HCT116 (cell line): ENCODE measurements around the gene PODNL1. TPM values are rescaled to one million over a fixed set of nuclear protein-coding genes. Genes with fewer than 3 reads are reported as not detected.

ENCODE experiments used
- ATAC-seq: fragments of 200-7000 bp; cut with Tn5 transposase; 2 replicates; pipeline ENCODE4 v1.9.1; 2020; ENCODE audit warnings: mild to moderate bottlenecking, moderate library complexity
- BruUV-seq: library from RNA; stranded (reverse); fragments of 400-500 nt; replicated peaks from 2 replicates; lab custom pipeline; 2021; lab: Mats Ljungman, UMichigan
- CTCF ChIA-PET: fragments of 300-600 bp; sonication (Branson Sonifier 250); formaldehyde crosslinking; loops from one replicate; lab custom pipeline; 2021; ENCODE audit warnings: antibody characterized with exemption; lab: Charles Lee
- POLR2A ChIA-PET: fragments of 300-600, 350-600 bp; sonication (Branson Sonifier 250); formaldehyde crosslinking; loops from one replicate; lab custom pipeline; 2021; ENCODE audit warnings: antibody characterized with exemption; lab: Charles Lee
- RAD21 ChIA-PET, 2 experiments: fragments of 300-600 bp; sonication (Branson Sonifier 250); formaldehyde crosslinking; loops; one replicate each; lab custom pipeline; 2023; ENCODE audit warnings: low total read pairs in 2 of 2; ENCODE audit not compliant: uncharacterized antibody in 2 of 2, unreplicated experiment in 2 of 2, low non-redundant PET in 1 of 2; lab: Charles Lee
- DNase-seq: peaks from one replicate; pipeline ENCODE4 v3.0.0-alpha.2; 2010; ENCODE audit warnings: low read depth, low spot score
- H2AFZ ChIP-seq: fragments of 200-600 bp; shearing (Covaris generic), sonication (generic); 2 replicates; pipeline ENCODE4 v1.6.1; 2017; ENCODE audit warnings: low read depth, mixed run types, mixed read lengths, antibody characterized with exemption, low read length; ENCODE audit not compliant: poor library complexity, severe bottlenecking
- H3K27ac ChIP-seq: 2 replicates; pipeline ENCODE4 v1.5.1; 2012; ENCODE audit warnings: low read depth, low read length
- H3K27me3 ChIP-seq: fragments of 200-600 bp; sonication (generic); 2 replicates; pipeline ENCODE4 v1.6.1; 2016; ENCODE audit warnings: mixed run types, low read length, mixed read lengths; ENCODE audit not compliant: insufficient read depth
- H3K36me3 ChIP-seq, 2 experiments: fragments of 200-500 bp in 1 of 2; fragments of 200-600 bp in 1 of 2; sonication (Bioruptor generic) in 1 of 2; sonication (generic) in 1 of 2; 2 replicates each; pipeline versions ENCODE4 v1.5.1 to v1.6.1; 2014 to 2016; ENCODE audit warnings: low read length in 2 of 2, inconsistent platforms in 1 of 2, mixed read lengths in 1 of 2, mixed run types in 1 of 2; ENCODE audit not compliant: insufficient read depth in 2 of 2, control insufficient read depth in 1 of 2
- H3K4me1 ChIP-seq, 2 experiments: fragments of 200-600 bp in 1 of 2; sonication (generic) in 1 of 2; 2 replicates each; pipeline versions ENCODE4 v1.5.1 to v1.6.1; 2012 to 2017; ENCODE audit warnings: low read length in 2 of 2, inconsistent platforms in 1 of 2, mild to moderate bottlenecking in 1 of 2, mixed read lengths in 1 of 2, mixed run types in 1 of 2, moderate library complexity in 1 of 2; ENCODE audit not compliant: insufficient read depth in 2 of 2, control insufficient read depth in 1 of 2
- H3K4me2 ChIP-seq: fragments of 200-600 bp; sonication (generic); 2 replicates; pipeline ENCODE4 v1.6.1; 2017; ENCODE audit warnings: mixed run types, low read length, mixed read lengths
- H3K4me3 ChIP-seq, 2 experiments: fragments of 200-600 bp in 1 of 2; sonication (generic) in 1 of 2; replicated peaks in 1 of 2; 2 replicates each; pipeline ENCODE4 v1.5.1; 2011 to 2016; ENCODE audit warnings: low read length in 2 of 2, control low read depth in 1 of 2, low read depth in 1 of 2, mild to moderate bottlenecking in 1 of 2, mixed read lengths in 1 of 2, mixed run types in 1 of 2
- H3K79me2 ChIP-seq: fragments of 200-600 bp; sonication (generic); 2 replicates; pipeline ENCODE4 v1.6.1; 2017; ENCODE audit warnings: mild to moderate bottlenecking, mixed run types, low read length, moderate library complexity, mixed read lengths; ENCODE audit not compliant: insufficient read depth
- H3K9ac ChIP-seq: fragments of 200-600 bp; sonication (generic); 2 replicates; pipeline ENCODE4 v1.6.1; 2016; ENCODE audit warnings: low read length, mixed read lengths
- H3K9me2 ChIP-seq: fragments of 200-600 bp; sonication (generic), shearing (Covaris generic); 2 replicates; pipeline ENCODE4 v1.6.1; 2017; ENCODE audit warnings: mixed run types, mild to moderate bottlenecking, moderate library complexity; ENCODE audit not compliant: insufficient read depth
- H3K9me3 ChIP-seq, 2 experiments: fragments of 200-500 bp in 1 of 2; fragments of 200-600 bp in 1 of 2; sonication (Bioruptor generic) in 1 of 2; sonication (generic) in 1 of 2; 2 replicates each; pipeline ENCODE4 v1.6.1; 2014 to 2017; ENCODE audit warnings: low read length in 2 of 2, mixed read lengths in 2 of 2, inconsistent platforms in 1 of 2, low read depth in 1 of 2, mild to moderate bottlenecking in 1 of 2, mixed run types in 1 of 2, moderate library complexity in 1 of 2; ENCODE audit not compliant: control insufficient read depth in 1 of 2, insufficient read depth in 1 of 2
- H4K20me1 ChIP-seq: fragments of 200-600 bp; sonication (generic), shearing (Covaris generic); 2 replicates; pipeline ENCODE4 v1.6.1; 2017; ENCODE audit warnings: mixed run types, mild to moderate bottlenecking, moderate library complexity; ENCODE audit not compliant: insufficient read depth
- ATF3 ChIP-seq: IDR thresholded peaks from 2 replicates; pipeline ENCODE4 v1.6.1; 2012
- CBX3 ChIP-seq: IDR thresholded peaks from 2 replicates; pipeline ENCODE4 v1.6.1; 2012; ENCODE audit warnings: low read depth
- CTCF ChIP-seq, 3 experiments: fragments of 200-600 bp in 1 of 3; sonication (generic) in 1 of 3; IDR thresholded peaks in 2 of 3; conservative IDR thresholded peaks in 1 of 3; 2 replicates each; pipeline ENCODE4 v1.5.1; 2012 to 2017; ENCODE audit warnings: low read depth in 2 of 3, low read length in 2 of 3, antibody characterized with exemption in 1 of 3, borderline replicate concordance in 1 of 3, control low read depth in 1 of 3, mild to moderate bottlenecking in 1 of 3, mixed read lengths in 1 of 3, mixed run types in 1 of 3, moderate library complexity in 1 of 3; ENCODE audit not compliant: insufficient read depth in 1 of 3
- EZH2 ChIP-seq: fragments of 200-600 bp; sonication (generic); IDR thresholded peaks from 2 replicates; pipeline ENCODE4 v1.6.1; 2017; ENCODE audit warnings: antibody characterized with exemption, mixed run types
- JUND ChIP-seq: IDR thresholded peaks from 2 replicates; pipeline ENCODE4 v1.6.1; 2012
- MAX ChIP-seq: IDR thresholded peaks from 2 replicates; pipeline ENCODE4 v1.6.1; 2012
- POLR2A ChIP-seq: IDR thresholded peaks from 2 replicates; pipeline ENCODE4 v1.7.0; 2011; ENCODE audit warnings: borderline replicate concordance; ENCODE audit not compliant: insufficient read depth, insufficient read length; ENCODE audit errors: extremely low read depth
- POLR2AphosphoS5 ChIP-seq: IDR thresholded peaks from 2 replicates; pipeline ENCODE4 v1.6.1; 2011; ENCODE audit warnings: mild to moderate bottlenecking, low read depth, low read length, moderate library complexity
- RAD21 ChIP-seq: IDR thresholded peaks from 2 replicates; pipeline ENCODE4 v1.6.1; 2012; ENCODE audit warnings: low read depth, mild to moderate bottlenecking
- REST ChIP-seq: IDR thresholded peaks from 2 replicates; pipeline ENCODE4 v1.6.1; 2012; ENCODE audit warnings: low read depth
- SIN3A ChIP-seq: IDR thresholded peaks from 2 replicates; pipeline ENCODE4 v1.6.1; 2012; ENCODE audit warnings: low read depth
- SRF ChIP-seq: IDR thresholded peaks from 2 replicates; pipeline ENCODE4 v1.6.1; 2012; ENCODE audit warnings: low read depth
- TCF7L2 ChIP-seq: IDR thresholded peaks from 2 replicates; pipeline ENCODE4 v1.7.0; 2011; ENCODE audit warnings: borderline replicate concordance, inconsistent platforms; ENCODE audit not compliant: insufficient read depth, insufficient read length; ENCODE audit errors: extremely low read depth
- YY1 ChIP-seq: IDR thresholded peaks from 2 replicates; pipeline ENCODE4 v1.6.1; 2011; ENCODE audit warnings: low read length, low read depth, moderate library complexity, mild to moderate bottlenecking; ENCODE audit not compliant: insufficient replicate concordance; ENCODE audit errors: extremely low read depth
- ZNF274 ChIP-seq: fragments of 200-500 bp; sonication (Bioruptor generic); IDR thresholded peaks from 2 replicates; pipeline ENCODE4 v1.6.1; 2014; ENCODE audit warnings: mild to moderate bottlenecking, low read depth, low read length, inconsistent platforms
- intact Hi-C: fragments of 100-400 bp; cut with micrococcal nuclease; formaldehyde crosslinking; loops from 2 replicates; pipeline ENCODE4 v1.10.0; 2022
- total RNA-seq: library from RNA; stranded (reverse); gene quantifications from one replicate; pipeline ENCODE4 v1.2.1, GENCODE V29; 2021; ENCODE audit not compliant: unreplicated experiment

PODNL1 gene
- total RNA-seq, 1 experiment from 2014 or later, result 0.71 TPM

GRCh38 chr19:13906910-13907309 is 31.3 kb downstream of the PODNL1 start:
- intact Hi-C loops, result loop anchor here (1.0 kb wide), 1 partner anchor 166 kb away; no protein-coding TSS in a partner anchor
- BruUV-seq, result TSS peak; percentile 74
- ChIA-PET CTCF (no interaction called here), POLR2A (interaction anchor here (1.0 kb wide), 1 partner anchor 10 kb away, joined by 3 read pairs; no protein-coding TSS in a partner anchor), RAD21 (interaction anchor here in 1 of 2 experiments (1.2 kb wide), 1 partner anchor 10 kb away, joined by 3 read pairs; no protein-coding TSS in a partner anchor)
- no peak for TF ChIP-seq TCF7L2
- TF ChIP-seq JUND, result no peak
- TF ChIP-seq POLR2A, result no peak
- no peak for TF ChIP-seq REST
- TF ChIP-seq CBX3, result no peak
- TF ChIP-seq CTCF (IDR thresholded peaks at IDR 0.05 in 2 of 3, conservative IDR thresholded peaks at IDR 0.05 in 1 of 3; ENCODE audit: borderline replicate concordance in 1 of 3, insufficient read depth in 1 of 3, low read depth in 2 of 3, low read length in 2 of 3), result no peak
- no peak for TF ChIP-seq RAD21
- TF ChIP-seq POLR2AphosphoS5, result no peak
- TF ChIP-seq YY1, result no peak
- no peak for TF ChIP-seq MAX
- TF ChIP-seq SIN3A, result no peak
- no peak for TF ChIP-seq ATF3
- TF ChIP-seq EZH2, result no peak
- no peak for TF ChIP-seq ZNF274
- TF ChIP-seq SRF, result no peak
- no peaks in the 10 kb centered on the region for H3K9me2 ChIP-seq
- 0 out of 4 replicates have a peak, but pooled peaks cover 0 to 3% of the 10 kb centered on the region in 2 experiments for H3K36me3 ChIP-seq
- no peak for ATAC-seq
- H3K9me3 ChIP-seq, result no peaks in the 10 kb centered on the region
- no peaks in the 10 kb centered on the region for H4K20me1 ChIP-seq
- no peak overlapping the region for H2AFZ ChIP-seq
- peak overlapping the region; percentile 69 to 80 for H3K4me3 ChIP-seq
- peak overlapping the region; percentile 77 for H3K9ac ChIP-seq
- peaks cover 5% of the 10 kb centered on the region for H3K79me2 ChIP-seq
- H3K4me1 ChIP-seq, result peaks cover 9 to 16% of the 10 kb centered on the region in 2 experiments; a peak in 3 of 4 replicates
- H3K27me3 ChIP-seq, result no peaks in the 10 kb centered on the region
- H3K4me2 ChIP-seq, result peak overlapping the region; percentile 93
- peak overlapping the region; percentile 87; the same call in 1 of the 2 replicates for H3K27ac ChIP-seq
- DNase-seq, result no peak
